Astrocyte (in vitro differentiated cells and primary cell): ENCODE results near the gene ADGRB2.

ENCODE experiments used
- EZH2 ChIP-seq: IDR thresholded peaks from 2 replicates; pipeline ENCODE4 v1.6.1; 2012; ENCODE audit warnings: mild to moderate bottlenecking, low read length, inconsistent platforms; ENCODE audit not compliant: insufficient read depth
- TF ChIP-seq, protein P1 (sequence below): IDR thresholded peaks from 2 replicates; pipeline ENCODE4 v1.5.1; 2011; ENCODE audit warnings: low read depth, mild to moderate bottlenecking, inconsistent platforms, low read length, moderate library complexity; ENCODE audit not compliant: insufficient read depth

DNA sequence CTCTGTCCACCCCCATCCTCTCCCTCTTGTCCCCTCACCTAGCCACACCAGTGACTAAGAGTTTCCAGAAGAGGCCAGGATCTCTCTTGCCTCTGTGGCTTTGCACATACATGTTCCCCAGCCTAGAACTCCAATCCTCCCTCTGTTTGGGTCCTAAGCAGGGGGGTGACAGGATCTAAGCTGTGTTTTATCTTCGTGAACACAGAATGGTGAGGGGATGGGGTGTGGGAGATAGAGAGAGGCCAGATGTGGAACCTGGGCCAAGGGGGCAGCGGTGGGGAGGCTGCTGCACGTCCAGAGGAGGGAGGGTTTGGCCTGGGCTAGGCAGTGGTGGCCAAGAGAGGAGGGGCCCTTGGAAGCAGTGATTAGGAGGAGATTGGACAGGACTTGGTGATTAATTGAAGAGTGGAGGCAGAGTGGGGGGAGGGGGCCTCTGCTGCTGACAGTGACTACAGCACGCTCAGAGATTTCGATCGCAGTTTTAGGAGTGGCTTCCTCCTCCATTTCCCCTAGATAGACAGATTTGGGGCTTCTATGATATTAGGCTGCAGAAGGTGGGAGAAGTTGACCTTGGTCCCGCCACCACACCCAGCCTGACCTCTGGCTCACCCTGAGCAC lies 17.1 kb upstream of the ADGRB2 start:
- TF ChIP-seq, protein P1, sequence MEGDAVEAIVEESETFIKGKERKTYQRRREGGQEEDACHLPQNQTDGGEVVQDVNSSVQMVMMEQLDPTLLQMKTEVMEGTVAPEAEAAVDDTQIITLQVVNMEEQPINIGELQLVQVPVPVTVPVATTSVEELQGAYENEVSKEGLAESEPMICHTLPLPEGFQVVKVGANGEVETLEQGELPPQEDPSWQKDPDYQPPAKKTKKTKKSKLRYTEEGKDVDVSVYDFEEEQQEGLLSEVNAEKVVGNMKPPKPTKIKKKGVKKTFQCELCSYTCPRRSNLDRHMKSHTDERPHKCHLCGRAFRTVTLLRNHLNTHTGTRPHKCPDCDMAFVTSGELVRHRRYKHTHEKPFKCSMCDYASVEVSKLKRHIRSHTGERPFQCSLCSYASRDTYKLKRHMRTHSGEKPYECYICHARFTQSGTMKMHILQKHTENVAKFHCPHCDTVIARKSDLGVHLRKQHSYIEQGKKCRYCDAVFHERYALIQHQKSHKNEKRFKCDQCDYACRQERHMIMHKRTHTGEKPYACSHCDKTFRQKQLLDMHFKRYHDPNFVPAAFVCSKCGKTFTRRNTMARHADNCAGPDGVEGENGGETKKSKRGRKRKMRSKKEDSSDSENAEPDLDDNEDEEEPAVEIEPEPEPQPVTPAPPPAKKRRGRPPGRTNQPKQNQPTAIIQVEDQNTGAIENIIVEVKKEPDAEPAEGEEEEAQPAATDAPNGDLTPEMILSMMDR: no peak
- no peak for TF ChIP-seq EZH2
